HG02763 (cell line): ENCODE results near the gene SFT2D3.

Experiments
- ATAC-seq: cut with Tn5 transposase; IDR thresholded peaks from one replicate; pipeline ENCODE4 v1.9.1; 2021; ENCODE audit warnings: mild to moderate bottlenecking, moderate library complexity; ENCODE audit not compliant: unreplicated experiment

The SFT2D3 gene

DNA sequence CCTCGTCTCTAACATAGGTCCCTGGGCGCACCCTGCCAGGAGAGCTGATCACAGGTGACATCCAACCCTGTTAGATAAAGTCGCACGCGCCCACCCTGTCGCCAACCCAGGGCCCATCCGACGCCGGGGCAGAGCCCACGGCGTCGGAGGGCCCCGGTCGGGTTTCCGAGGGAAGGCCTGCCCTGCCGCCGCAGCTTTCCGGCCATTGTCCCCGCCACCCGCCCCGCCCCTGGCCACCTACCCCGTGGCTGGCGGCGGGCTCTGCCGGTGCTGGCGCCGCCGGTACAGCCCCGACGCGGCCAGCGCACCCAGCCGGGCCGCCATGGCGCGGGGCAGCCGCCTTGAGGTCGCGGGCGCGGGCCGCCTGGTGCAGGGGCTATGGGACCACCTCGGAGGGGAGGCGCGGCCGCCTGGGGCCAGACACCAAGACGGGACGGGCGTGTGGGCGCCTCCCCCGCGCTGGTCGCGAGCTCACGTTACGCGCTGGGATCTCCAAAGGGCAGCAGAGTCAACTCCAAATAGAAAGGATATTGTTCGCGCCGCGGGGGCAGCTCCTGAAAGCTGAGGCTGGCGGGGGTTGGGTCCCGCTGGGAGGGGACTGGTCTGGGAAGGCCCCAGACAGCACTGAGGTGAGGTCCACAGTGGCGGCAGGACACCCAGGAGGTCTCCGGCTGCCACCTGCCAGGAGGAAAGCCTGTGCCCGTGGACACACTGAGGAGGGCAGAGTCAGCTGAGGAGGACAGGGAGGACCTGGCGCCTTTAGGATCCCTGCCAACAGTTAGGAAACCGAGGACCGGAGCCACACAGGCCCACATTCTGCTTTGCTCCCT, 37.0 kb upstream of the SFT2D3 start:
- no peak for ATAC-seq

DNA sequence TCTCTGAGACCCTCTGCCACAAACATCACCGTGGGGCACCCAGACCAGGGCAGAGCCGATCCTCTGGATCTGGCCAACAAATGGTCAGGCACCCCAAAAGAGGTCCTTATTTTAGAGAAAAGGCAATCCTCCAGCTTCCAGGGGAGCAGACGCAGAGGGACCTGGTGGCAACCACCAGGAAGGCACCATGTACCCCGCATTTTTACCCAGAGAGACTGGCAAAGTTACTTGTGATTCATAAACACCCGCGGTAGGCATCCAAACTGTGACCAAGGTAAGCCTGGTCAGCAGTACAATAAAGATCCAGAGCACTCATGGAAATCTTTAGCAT, 36.4 kb upstream of the SFT2D3 start:
- no peak for ATAC-seq

DNA sequence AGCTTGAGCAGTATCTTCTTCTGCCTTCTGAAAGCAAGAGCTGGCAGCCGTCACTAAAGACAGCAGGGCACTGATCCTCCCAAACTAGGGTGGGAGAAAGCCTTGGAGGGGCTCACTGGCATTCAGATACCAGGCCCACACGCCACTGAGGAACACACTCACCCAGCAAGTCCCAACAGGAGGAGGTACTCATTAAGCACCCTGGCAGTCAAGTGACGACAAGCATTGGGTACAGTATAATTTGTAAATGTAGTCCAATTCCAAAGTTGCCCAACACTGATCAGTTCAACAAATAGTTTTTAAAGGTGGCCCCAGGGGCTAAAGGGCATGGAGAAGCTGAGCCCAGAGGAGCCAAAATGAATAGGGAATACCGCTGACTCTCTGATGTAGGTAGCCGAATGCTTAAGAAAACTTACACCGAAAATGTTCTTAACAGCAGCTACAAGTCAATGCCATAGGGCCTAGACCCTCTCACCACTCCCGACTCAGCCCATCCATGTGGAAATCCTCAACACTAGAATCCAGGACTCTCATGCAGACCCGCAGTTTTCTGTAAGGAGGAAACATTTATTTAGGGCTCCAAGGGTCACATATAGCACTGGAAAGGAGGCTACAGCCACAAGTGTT, 35.9 kb upstream of the SFT2D3 start:
- ATAC-seq: no peak

DNA sequence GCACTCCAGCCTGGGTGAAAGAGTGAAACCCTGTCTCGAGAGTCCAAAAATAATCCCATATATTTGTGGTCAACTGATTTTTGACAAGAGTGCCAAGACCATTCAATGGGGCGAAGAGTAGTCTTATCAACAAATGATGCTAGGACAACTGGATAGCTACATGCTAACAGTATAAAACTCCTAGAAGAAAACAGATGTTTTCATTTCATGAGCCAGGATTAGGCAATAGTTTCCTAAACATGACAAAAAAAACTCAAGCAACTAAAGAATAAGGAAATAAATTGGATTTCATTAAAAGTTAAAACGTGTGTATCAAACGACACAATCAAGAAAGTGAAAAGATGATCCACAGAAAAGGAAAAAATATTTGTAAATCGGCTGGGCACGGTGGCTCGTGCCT, 32.2 kb upstream of the SFT2D3 start:
- no peak for ATAC-seq

DNA sequence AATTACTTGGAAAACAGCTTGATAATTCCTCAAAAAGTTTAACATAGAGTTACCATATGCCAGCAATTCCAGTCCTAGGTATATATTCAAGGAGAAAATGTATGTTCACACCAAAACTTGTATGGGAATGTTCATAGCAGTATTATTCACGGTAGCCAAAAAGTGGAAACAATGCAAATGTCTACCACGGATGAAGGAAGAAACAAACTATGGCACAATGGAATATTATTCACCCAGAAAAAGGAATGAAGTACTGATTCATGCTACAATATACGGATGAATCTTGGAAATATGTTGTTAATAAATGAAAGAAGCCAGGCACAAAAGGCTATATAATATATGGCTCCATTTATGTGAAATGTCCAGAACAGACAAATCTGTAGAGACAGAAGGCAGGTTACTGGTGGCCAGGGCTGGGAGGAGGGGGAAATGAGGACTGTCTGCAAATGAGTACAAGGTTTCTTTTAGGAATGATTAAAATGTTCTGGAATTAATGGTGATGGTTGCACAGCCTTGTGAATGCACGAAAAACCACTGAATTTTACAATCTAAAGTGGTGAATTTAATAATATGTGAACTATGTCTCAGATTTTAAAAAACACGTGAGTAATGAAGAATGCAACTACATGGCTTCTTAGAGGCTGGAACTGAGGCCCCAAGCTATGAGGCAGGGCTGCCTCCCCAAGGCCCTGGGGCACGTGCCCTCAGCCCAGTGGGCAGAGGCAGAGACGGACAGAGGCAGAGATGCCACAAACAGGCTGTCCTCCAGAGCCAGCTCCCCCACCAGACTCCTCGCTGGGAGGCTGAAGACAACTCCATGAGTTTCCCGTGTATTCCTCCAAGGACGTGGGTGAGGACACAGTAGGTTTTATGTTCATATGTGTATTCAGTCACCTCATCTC, 31.0 kb upstream of the SFT2D3 start:
- ATAC-seq: no peak

DNA sequence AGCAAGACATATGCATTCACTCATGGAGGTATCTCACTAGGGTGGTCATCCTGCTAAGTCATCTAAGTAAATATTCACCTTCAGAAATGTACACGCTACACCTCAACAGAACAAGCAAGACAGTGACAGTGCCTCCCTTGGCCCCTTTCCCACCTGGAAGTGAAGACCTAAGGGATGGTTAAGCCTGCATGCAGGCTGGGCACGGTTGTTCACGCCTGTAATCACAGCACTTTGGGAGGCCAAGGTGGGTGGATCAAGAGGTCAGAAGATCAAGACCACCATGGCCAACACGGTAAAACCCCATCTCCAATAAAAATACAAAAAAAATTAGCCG, 30.4 kb upstream of the SFT2D3 start:
- ATAC-seq: no peak

DNA sequence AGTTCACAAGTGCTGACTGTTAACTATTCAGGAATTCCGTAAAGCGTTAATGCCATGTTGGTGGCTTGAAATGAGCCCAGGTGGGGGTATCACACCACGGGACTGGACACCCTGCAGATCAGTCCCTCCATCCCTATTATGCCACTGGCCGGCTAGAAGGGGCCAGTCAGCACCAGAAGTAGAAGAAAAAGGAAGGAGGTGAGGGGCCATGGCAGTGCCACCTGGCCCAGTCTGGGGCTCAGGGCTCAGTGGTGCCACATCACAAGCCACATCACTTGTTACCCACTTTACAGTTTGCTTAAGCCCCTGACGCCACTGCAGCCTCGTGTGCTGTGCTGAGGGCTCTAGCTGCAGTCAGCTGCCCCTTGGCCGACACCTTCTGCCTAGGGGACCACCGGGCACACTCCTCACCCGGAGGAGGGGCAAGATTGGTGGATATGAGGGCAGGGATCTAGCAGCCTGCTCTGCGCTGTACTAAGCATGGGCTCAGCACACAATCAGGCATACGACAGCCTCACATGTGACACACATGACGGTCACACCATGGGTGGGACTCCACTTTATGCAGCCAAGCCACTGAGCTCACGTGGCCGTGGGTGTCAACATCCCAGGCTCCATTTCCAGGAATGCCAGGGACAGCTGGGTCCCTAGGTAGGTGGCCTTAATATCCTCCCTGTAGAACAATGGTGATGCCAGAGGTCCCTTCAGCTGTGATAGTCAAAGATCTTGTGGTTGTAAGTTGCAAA, 29.6 kb upstream of the SFT2D3 start:
- no peak for ATAC-seq

DNA sequence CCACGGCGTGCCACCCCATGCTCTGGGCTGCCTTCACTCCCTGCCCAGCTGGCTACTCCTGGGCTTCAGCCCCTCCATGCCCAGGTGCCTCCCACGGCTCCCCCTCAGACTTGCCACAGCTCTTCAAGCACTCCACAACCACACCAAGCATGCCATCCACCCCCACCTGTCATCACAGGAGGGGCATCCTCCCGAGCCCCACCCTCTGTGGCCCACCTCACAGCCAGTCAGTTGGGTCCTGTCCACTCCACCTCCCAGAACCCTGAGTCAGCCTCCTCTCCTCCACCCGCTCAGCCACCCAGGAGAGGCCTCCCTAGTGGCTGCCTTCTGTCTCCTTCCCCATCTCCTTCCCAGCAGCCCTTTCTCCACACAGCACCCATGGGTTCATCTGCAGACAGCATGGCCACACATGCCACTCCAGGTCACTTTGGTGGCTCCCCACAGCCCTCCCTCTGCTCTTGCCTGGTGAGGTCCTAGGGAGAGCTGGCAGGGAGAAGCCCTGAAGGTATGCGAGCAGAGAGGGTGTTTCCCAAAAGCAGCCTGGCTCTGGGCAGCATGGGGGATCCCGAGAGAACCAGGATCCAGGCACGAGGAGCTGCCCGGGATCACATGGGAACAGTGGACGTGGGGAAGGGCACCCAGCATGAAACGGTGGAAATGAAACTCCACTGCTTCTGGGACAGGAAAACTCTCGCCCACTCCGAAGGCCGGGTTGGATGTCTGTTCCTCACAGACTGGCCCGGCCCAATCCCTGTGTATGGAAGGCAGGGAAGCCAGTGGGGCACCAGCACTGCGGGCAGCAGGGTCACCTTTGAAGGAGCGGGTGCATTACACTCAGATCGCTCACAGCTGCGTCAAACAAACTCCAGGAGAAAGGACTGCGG, 28.7 kb upstream of the SFT2D3 start:
- no peak for ATAC-seq

DNA sequence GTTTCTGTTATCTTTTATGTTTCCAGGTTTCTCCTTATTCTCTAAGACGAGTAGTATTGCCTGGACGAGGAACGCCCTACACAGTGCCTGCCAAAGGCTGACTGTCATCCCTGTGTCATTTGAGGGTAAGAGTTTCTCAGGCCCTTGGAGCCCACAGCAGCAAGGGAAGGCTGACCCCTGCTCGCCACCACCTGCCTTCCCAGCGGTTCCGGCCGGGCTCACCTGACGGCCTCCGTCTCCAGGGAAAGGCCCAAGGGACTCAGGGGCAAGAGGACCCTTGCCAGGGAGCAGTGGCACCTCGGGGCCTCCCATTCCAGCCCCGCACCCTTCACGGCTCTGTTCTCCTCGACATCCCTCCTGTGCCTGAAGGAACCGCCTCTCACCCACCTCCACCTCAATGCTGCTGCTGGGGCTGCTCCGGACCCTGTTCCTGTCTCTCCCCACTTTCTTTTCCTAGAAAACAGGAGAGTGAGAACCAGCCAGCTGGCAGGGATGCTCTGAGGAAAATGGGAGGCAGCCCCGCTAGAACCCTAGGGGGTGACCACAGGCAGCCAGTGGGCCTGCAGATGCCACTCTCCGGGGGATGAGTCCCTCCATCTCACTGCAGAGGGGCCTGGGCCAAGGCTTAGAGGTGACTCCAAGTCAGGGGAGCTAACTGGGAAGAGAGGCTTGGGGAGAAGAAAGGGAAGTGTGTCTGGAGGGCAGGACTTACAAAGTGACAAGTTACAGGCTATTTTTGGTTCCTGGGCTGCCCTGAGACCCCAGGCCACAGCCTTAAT, 27.8 kb upstream of the SFT2D3 start:
- no peak for ATAC-seq

DNA sequence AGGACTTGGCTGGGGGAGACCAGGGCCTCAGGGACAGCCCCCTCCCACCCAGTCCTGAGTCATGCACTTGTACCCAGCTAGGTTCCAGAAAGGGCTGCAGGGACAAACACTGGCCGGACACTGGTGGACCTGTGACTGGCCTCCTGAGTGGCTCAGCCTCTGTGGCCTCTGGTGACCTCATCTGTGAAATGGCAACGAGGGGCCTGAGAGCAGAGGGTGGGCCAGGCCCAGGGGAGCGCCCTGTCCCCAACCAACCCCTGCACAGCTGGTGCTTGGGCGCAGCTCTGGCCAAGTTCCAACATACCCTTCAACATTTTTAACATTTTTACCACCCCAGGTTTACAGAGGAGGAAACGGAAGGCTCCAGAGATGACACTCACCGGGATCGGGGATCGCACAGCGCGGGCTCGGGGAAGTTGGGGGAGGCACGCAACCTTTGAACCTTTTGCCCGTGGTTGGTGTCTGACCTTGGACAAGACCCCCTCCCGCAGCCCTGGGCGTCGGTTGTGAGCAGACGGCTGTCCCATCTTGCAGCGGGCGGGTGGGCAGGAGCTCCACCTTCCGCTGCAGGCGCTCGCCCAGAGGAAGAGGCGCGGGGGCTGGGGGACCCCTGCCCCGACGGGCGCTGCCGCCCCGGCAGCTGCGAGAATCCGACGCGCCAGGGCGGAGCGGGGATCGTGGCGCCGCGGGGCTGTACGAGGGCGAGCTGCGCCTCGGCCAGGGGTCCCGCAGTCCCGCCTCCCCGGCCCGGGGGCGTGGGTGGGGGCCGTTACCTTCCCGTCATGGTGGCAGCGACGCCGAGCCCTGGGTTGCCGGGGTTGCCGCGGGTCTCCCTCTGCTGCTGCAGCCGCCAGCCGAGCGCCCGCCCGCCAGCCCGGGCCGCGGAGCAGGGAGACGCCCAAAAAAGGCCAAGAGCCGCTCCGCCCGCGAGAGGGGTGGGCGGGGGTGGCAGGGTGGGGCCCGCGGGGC, 26.8 kb upstream of the SFT2D3 start:
- no peak for ATAC-seq

DNA sequence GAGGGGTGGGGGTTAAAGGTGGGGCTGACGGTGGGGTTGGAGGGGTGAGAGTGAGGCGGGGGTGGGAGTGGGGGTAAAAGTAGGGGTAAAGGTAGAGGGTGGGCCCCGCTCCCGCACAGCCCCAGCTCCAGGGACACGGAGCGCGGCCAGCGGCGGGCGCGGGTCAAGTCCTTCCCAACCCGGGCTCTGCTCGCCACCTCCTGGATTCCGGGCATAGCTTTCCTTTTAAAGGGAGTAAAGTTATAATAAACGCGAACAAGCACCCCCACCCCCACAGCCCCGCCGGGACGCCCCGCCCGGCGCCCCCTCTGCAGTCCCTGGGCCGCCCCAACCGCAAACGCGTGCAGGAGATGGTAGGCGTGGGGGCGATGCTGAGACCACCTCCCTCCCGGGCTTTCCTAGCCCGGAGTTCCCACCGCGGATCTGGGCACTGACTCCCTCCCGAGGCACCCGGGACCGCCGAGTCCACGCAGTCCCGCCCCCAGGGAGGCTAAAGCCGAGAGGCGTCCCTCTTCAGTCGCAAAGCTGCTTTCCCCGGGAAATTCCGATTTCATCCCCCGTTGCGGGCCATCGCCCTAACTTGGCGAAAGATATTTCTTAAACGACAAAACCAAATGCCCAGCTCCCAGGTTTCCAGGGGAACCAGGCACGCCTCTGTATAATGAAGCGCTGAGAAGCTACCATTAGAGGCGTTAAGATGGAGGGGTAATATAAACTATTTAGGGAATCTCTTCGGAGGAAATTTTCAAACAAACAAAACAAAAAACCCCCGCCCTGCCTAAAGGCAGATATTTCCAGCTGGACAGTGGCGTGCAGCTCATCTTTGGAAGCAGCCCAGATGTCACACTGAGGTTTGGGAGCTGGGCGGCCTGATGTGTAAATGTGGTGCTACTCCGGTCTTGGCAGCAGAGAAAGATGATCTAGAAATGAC, 25.7 kb upstream of the SFT2D3 start, which contains the start of gene LIMS2:
LIMS2 (minus strand) TSS at position 200 of the 931 bp plus-strand sequence. CDS start 506 bp downstream, outside the sequence.
- no peak for ATAC-seq

DNA sequence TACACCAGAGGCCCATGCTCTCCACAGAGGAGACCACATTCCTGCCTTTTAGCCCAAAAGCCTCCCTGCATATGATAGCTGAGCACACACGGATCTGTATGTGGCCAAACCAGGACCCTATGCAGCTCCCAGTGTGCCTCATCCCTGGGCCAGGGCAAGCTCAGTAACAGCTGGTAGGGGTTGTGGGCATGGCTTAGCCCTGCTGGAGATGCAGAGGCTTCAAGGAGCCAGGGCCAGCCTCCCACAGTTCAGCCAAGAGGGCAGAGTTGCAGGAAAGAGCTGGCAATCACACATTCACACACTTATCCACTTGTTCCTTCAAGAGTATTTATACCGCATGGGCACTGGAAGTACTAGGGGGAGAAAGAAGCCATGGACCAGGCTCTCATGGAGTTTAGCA, 24.4 kb upstream of the SFT2D3 start:
- no peak for ATAC-seq

DNA sequence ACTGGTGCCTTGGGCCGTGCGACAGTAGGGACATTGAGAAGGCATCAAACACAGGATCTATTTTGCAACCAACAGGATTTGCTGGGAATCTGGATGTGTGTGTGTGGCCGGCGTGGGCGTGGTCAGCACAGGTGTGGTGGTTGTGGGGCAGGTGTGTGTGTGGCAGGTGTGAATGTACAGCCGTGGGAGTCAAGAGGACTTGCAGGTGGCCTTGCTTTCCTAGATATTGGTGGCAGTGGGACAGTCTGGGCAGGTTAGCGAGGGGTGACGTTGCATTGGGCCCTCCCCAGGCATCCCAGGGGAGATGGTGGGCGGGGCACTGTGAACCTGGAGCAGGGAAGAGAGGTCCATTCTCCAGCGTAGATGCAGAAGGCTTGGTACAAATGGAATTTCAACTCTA, 22.8 kb upstream of the SFT2D3 start:
- ATAC-seq: no peak

DNA sequence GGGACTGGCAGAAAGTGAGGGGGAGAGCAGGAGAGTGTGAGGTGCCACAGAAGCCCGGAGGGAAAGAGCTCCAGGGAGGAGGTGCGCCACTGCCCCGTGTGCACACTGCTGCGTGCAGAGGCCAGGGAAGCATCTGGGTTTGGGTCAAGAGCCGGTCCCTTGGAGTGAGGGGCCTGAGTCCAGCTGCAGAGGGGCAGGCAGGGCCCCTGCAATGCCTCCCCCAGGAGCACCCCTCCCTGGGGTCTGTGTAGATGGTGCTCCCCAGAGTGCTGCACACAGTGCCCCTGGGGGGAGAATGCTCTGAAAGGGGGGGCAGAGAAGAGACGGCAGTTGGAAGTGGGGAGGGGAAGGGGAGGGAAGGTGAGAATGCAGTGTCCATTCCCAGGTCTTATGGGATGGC, 22.3 kb upstream of the SFT2D3 start:
- ATAC-seq: no peak

DNA sequence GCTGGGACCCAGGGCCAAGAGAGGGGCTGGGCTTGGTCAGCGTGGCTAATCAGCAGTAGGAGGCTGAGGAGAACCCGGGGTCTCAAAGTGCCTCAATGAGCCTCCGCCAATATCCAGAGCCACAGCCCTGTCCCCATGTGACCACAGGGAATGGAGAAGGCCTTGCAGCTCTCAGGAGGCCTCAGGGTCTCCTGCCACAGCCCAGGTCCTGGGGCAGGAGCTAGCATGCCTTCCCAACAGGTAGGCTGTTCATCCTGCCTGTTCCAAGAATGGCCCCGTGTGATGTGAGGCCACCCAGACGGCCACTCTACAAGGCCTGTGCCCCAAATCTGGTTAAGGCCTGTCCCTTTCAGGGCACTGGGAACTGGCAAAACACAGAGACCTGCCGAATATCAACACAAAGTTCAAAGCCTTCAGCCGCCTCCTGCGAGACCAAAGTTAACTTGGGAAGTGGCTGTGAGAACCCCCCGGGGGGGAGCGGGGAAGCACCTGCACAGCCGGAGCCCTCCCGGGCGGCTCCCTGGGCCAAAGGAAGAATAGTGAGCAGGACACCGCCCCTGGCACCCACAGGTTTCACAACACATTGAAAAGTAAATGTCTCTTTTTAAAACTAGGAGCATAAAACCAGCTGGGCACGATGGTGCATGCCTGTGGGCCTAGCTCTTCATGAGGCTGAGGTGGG, 21.5 kb upstream of the SFT2D3 start:
- no peak for ATAC-seq

DNA sequence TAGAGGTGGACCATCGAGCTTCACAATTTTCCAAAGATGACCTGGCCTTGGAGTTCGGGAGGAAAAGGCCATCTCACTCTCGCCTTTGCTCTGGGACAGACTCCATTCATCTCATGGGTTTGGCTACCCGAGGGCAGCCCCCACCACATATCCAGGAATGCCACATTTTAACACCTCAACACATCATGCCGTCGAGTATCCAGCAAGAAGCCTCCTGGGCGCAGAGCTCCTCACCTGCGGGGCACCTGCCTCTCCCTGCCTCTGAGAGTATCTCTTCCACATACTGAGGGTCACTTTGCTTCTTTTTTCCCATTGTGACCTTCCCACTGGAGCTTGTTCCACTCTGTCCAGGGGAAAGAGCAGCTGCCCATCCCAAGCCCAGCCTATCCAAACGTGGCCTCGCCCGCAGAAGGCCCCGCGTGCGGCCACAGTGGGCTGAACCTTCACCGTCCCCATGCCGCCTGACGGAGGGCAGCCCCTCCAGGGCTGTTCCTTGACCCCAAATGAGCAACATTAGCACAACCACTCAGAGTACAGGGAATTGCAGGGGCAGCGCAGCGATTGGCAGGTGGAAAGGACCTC, 20.5 kb upstream of the SFT2D3 start:
- no peak for ATAC-seq
